Left renal pelvis (tissue), 4 donors: ENCODE data around the gene ARHGEF12. TPM values are rescaled to one million over a fixed set of nuclear protein-coding genes. Genes with fewer than 3 reads are reported as not detected.

Experiments
- DNase-seq, 4 donors: peaks; one replicate each; pipeline ENCODE4 v3.0.0-alpha.2; 2013; ENCODE audit warnings: low read depth in 4 of 4, low spot score in 3 of 4
- polyA plus RNA-seq, 4 donors: library from polyadenylated mRNA; unstranded; fragments of 120-200 nt; gene quantifications; one replicate each; pipeline ENCODE4 v1.2.1, GENCODE V29; 2013; ENCODE audit not compliant: insufficient read length in 4 of 4

Gene ARHGEF12
- polyA plus RNA-seq, 4 donors: 53.9 to 133 (median 124) TPM

DNA sequence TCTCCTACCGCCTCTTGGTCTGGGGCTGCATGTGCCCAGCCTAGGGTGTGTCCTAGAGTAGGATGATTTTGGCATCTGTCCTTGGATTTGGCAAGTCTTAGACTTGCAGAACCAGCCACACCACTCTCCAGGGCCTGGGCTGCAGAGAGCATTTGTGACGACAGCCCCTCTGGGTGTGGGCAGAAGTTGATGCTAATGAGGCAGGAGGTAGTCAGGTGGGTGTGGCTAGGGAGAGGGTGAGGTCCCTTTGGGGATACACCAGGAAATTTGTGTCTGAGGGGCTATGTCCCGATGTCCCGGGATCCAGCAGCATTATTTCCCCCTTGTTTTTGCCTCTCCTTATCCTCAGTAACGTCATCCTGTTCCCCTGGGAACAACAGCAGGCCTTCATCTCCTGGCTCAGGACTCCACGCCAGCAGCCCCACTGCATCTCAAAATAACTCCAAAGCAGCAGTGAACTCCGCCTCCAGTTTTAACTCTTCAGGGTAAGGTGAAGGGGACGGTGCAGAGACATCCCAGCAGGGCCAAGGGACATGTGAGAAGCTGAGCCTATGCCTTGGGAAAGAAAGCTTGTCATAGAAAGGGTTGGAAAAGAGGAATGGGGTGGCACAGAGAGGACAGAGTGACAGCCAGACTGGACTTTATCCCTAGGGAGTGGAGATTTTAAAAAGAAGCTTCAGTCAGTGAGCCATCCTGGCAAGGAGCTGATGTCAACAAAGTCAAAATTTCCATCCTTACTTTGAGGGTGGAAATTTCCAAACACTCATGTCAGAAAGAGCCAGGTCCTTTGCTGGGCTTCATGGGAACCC, 19.1 kb upstream of the ARHGEF12 start:
- DNase-seq: no peak

GRCh38 chr11:120317689-120318480, 18.3 kb upstream of the ARHGEF12 start:
- no peak for DNase-seq

- DNase-seq: no peak
These were observed 17.3 kb upstream of the ARHGEF12 start for GRCh38 chr11:120318906-120319305.

DNA sequence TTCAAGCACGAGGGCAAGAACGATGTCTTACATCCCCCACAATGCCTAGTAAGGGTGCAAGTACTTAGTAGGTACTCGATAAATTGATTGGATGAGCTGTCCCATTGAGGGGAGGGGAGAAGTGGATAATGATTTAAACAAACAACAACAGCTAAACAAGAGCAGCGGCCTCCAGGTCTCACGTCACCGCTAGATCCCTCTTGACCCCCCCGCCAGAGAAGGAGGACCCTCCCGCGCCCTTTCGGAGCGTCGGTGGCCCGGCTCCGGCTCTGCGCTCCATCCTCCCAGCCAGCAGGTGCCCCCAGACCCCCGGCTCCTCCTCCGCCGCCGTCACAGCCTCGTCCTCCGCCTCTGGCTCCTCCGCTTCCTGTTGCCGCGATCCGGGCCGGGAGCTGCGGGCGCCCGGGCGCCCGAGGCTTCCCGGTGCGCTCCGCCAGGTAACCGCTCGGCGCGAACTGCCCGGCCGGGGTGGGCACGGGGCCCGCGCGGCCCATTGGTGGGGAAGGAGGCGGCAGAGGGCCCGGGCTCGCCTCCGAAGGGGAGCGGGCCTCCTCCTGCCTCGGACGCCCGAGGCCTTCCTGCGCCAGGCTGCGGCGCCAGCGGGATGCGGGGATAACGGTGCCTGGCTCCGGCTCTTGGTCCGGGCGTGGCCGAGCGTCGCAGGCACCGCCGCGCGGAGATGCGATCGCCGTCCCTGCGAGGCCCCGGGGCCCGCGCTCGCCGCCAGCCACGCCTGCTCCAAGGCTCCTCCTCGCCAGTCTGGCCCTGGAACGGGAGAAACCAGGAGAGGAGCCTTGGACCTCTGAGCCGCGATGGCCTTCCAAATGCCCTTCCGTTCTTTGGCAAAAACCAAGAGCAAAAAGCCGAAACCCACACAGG, 11.0 kb upstream of the ARHGEF12 start, which contains the start of gene TLCD5:
TLCD5 (plus strand) TSS at position 368 of the 879 bp plus-strand sequence. CDS start 2,143 bp downstream, outside the sequence.
- no peak for DNase-seq

DNA sequence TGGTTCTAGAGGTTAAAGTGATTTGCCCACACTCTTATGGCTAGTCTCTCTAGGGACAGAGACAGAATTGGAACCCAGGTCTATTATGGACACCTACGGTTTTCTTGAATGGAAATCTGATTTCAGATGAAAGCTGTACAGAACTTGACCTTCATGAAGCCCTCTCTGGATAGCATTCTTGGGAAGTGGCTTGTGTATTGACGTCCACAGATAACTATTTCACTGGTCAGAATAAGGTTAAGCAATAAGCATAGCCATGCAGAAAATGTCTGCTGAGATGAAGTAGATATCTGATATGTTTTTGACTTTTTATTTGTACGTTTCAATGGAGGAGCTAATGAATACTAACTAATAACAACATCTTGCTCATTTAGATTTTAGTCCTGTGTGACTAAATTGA, 10.0 kb upstream of the ARHGEF12 start:
- no peak for DNase-seq

DNA sequence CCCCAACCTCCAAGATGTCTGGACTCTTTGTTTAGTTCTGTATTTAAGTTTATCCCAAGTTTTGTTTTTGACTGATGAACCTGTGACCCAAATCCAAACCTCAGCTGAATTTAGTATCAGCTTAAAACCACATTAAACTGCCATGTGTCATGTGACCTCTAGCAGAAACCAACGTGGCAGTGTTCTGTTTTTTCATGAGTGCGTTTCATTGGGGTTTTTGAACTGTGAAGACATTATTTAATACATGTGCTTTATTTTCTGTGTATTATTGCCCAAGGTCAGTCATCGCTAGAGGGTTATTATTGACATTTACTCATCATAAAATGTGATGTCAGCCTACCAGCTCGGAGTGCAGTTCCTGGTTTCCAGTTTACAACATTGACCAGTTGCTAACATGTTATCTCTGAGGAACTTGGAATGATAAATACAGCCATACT, 9.3 kb upstream of the ARHGEF12 start:
- DNase-seq: no peak

DNA sequence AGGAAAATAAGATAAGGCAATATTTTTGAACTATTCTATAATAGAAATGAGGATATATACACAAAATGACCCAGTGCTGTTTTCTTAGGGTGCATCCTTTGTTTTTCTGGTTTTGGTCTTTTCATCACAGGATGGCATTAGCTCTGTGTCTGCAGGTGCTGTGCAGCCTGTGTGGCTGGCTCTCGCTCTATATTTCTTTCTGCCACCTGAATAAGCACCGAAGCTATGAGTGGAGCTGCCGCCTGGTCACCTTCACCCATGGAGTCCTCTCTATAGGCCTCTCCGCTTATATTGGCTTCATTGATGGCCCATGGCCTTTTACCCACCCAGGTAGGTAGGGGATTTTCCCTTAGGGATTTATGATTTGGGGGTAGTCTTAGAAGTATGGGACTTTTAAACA, 8.9 kb upstream of the ARHGEF12 start:
- no peak for DNase-seq

- DNase-seq: no peak
These were observed 6.7 kb upstream of the ARHGEF12 start for GRCh38 chr11:120329556-120329955.

- DNase-seq: no peak
These were observed 6.2 kb upstream of the ARHGEF12 start for GRCh38 chr11:120330045-120330444.

GRCh38 chr11:120331301-120331996, 4.8 kb upstream of the ARHGEF12 start:
- no peak for DNase-seq

- no peak for DNase-seq
These were observed 3.1 kb upstream of the ARHGEF12 start for GRCh38 chr11:120332822-120333716.

- no peak for DNase-seq
These were observed 2.4 kb upstream of the ARHGEF12 start for GRCh38 chr11:120333801-120334200.

DNA sequence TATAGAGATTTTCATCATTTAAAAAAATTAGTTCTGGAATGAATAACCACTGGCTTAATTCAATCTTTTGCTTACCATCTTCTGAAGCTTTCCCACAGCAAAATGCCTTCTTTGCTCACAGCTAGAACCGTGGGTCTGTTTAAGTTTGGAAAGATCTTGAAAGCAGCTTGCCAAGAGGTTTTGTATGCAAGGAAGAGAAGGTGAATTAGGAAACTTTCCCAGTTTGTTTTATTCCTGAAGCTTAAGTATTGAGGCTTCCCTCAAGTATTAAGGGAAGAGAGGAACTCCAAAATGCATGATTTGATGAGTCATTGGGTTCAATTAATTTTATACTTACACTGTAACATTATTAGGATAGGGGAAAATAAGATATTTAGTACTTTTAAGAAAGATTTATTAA, 1.9 kb upstream of the ARHGEF12 start:
- DNase-seq: no peak

DNA sequence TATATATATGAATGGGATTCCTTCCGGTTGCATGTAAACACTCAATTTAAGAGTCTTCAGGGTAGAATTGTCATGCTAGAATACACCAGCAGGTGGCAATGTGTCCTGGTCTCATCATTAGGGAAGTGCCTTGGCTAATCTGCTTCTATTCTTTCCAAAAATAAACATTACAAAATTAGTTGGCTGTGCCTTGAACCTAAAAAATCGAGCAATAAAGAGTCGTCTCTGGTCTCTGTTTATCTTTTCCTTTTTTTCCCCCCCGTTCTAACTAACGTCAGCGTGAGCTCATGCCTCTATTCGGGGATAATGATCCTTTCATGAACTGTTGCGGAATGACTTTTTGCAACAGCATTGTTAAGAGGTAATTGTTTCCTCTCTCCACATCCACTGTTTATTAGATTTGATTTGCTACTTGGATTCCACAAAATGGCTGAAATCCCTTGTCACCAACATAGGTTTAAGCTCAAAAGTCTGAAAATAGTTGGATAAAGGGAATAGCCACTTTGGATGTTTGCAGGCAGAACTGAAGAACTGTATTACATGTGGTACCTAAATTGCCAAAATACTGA, 1.2 kb upstream of the ARHGEF12 start:
- DNase-seq: no peak

DNA sequence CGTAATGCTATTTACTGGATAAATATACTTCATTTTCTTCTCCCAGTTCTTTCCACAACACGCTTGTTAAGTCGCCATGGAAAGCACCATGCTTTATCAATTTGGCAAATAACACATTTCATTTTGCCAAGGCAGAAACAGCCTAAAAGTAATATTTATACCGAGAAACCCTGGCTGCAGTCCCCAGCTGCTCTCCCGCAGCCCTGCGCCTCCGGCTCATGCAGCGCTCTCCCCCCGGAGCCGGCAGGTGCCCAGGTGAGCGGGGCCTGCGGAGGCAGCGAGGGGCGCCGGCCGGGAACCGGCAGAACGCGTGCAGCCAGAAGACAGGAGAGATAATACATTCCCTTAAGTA, 681 bp upstream of the ARHGEF12 start:
- no peak for DNase-seq

- no peak for DNase-seq
These were observed 585 bp downstream of the ARHGEF12 start for GRCh38 chr11:120336641-120337354.

- no peak for DNase-seq
These were observed 1.3 kb downstream of the ARHGEF12 start for GRCh38 chr11:120337355-120338106.
